ENCODE data around the gene ZCCHC13. TPM values are rescaled to one million over a fixed set of nuclear protein-coding genes. Genes with fewer than 3 reads are reported as not detected.
A peak's percentile ranks its signal among the peaks of the same experiment; 100 is the strongest.

ZCCHC13 gene
- total and polyA plus RNA-seq, 7 donors = not detected

DNA sequence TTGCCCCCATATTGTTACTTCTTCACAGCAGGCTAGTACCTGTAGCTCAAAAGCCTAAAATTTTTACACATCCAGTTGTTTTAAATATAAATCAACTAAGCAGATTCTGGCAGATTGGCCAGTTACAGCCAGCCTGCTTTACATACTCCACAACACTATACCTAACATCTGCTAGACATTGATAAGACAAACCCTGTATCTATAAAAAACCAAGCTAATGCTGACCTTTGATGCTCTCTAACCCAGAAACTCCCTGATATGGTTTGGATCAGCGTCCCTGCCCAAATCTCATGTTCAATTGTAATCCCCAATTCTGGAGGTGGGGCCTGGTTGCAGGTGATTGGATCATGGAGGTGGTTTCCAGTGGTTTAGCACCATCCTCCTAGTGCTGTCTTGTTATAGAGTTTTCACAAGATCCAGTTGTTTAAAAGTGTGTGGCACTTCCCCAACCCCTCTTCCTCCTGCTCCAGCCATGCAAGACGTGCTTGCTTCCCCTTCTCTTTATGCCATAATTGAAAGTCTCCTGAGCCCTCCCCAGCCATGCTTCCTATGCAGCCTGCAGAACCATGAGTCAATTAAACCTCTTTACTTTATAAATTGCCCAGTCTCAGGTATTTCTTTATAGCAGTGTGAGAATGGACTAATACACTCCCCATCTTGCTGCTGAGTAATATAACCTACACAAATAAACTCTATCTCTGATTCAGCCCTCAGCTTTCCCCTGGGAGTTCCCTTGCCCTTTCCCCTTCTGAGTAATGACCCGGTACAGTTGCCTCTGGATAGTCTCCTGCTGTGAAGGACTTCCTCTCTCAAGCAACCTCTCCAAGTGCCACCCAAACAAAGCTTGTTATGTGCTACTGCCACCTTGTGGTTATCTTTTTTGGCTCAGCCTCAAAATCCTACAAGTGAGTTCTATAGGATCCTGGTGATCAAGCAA lies 39.6 kb downstream of the ZCCHC13 start:
- 42 to 46% methylated on average over 3 of the region's 3 CpGs for WGBS, 2 donors
- peak in 3 of 4 donors; percentile 23 to 64 (median 58) for TF ChIP-seq POLR2AphosphoS5 (IDR thresholded peaks at IDR 0.05)
- no peak for TF ChIP-seq EP300 (IDR thresholded peaks at IDR 0.05)
- TF ChIP-seq CTCF (IDR thresholded peaks at IDR 0.05) = peak in 3 of 4 experiments; percentile 33 to 52 (median 39)
- Histone ChIP-seq H3K27ac (no peak overlapping the region), H3K9me3 (no peaks in the 10 kb centered on the region), H3K27me3 (no peaks in the 10 kb centered on the region), H3K4me1 (no peaks in the 10 kb centered on the region), H3K4me3 (no peak overlapping the region), H3K36me3 (no peaks in the 10 kb centered on the region)
- intact Hi-C loops (cut with DNase I) = loop anchor here (1.0 to 10.0 kb wide), 2 partner anchors 209 to 488 kb away; no protein-coding TSS in a partner anchor
- DNase-seq = no peak

DNA sequence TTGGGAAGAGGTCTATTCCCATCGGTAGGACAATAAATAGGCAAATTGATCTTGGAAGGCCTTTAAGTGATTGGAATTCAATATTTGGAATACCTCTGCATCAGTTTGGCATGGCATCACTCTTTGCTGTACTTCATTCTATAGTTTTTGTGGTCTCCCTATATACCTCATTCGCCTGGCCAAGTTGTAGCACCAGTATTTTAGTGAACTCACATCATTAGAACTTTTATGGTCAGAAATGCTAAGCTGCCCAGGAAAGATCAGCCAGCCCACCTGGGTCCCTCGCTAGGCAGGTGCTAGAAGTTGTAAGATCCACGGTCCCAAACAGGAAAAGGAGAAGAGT lies 40.3 kb downstream of the ZCCHC13 start:
- Histone ChIP-seq H3K4me3 (no peak overlapping the region), H3K9me3 (no peaks in the 10 kb centered on the region), H3K27ac (no peak overlapping the region), H3K4me1 (no peaks in the 10 kb centered on the region), H3K36me3 (no peaks in the 10 kb centered on the region), H3K27me3 (no peaks in the 10 kb centered on the region)
- intact Hi-C loops (cut with DNase I) = loop anchor here (1.0 to 10.0 kb wide), 2 partner anchors 209 to 489 kb away; no protein-coding TSS in a partner anchor
- no peak for DNase-seq
- WGBS, 2 donors = 67 to 76% methylated on average over 4 of the region's 4 CpGs
- TF ChIP-seq POLR2AphosphoS5 (IDR thresholded peaks at IDR 0.05) (no peak), CTCF (IDR thresholded peaks at IDR 0.05) (peak in 1 of 4 experiments; percentile 7)

- no peak for DNase-seq
- Histone ChIP-seq H3K4me3 (no peak overlapping the region), H3K36me3 (no peaks in the 10 kb centered on the region), H3K9me3 (no peaks in the 10 kb centered on the region), H3K27ac (no peak overlapping the region), H3K27me3 (no peaks in the 10 kb centered on the region), H3K4me1 (no peaks in the 10 kb centered on the region)
- intact Hi-C loops (cut with DNase I) = loop anchor here (10.0 kb wide), 1 partner anchor 211 kb away; no protein-coding TSS in a partner anchor
- 12 to 49% methylated on average over 2 of the region's 2 CpGs for WGBS, 2 donors
- TF ChIP-seq POLR2AphosphoS5 (IDR thresholded peaks at IDR 0.05) (no peak), EP300 (IDR thresholded peaks at IDR 0.05) (no peak), POLR2A (IDR thresholded peaks at IDR 0.05) (no peak), CTCF (IDR thresholded peaks at IDR 0.05) (no peak)
These were observed 42.1 kb downstream of the ZCCHC13 start for GRCh38 chrX:74346088-74346487.

- WGBS, 2 donors = 51 to 60% methylated on average over 3 of the region's 3 CpGs
- Histone ChIP-seq H3K9me3 (no peaks in the 10 kb centered on the region), H3K27ac (no peak overlapping the region), H3K4me1 (no peaks in the 10 kb centered on the region), H3K4me3 (no peak overlapping the region), H3K36me3 (no peaks in the 10 kb centered on the region), H3K27me3 (no peaks in the 10 kb centered on the region)
- TF ChIP-seq POLR2A (IDR thresholded peaks at IDR 0.05) (no peak), POLR2AphosphoS5 (IDR thresholded peaks at IDR 0.05) (no peak), EP300 (IDR thresholded peaks at IDR 0.05) (no peak), CTCF (IDR thresholded peaks at IDR 0.05) (no peak)
- no peak for DNase-seq
- intact Hi-C loops (cut with DNase I) = loop anchor here (10.0 kb wide), 1 partner anchor 215 kb away; no protein-coding TSS in a partner anchor
These were observed 45.4 kb downstream of the ZCCHC13 start for GRCh38 chrX:74349387-74349786.
